Uterus (tissue), 2 donors: Measurements from ENCODE around the gene LHFPL4.

Experiments
- POLR2A ChIP-seq, 2 donors: fragments of 450-650 bp; IDR thresholded peaks; one replicate each; pipeline ENCODE4 v1.6.1; 2016; ENCODE audit warnings: antibody characterized with exemption in 2 of 2, mild to moderate bottlenecking in 1 of 2, moderate library complexity in 1 of 2
- TF ChIP-seq, protein P1 (sequence below), 4 experiments: fragments of 200-600 bp in 2 of 4; fragments of 450-650 bp in 2 of 4; sonication (generic) in 2 of 4; IDR thresholded peaks; one replicate each; pipeline ENCODE4 v1.5.1; 2016 to 2019; ENCODE audit warnings: antibody characterized with exemption in 4 of 4, mild to moderate bottlenecking in 2 of 4, moderate library complexity in 1 of 4

DNA sequence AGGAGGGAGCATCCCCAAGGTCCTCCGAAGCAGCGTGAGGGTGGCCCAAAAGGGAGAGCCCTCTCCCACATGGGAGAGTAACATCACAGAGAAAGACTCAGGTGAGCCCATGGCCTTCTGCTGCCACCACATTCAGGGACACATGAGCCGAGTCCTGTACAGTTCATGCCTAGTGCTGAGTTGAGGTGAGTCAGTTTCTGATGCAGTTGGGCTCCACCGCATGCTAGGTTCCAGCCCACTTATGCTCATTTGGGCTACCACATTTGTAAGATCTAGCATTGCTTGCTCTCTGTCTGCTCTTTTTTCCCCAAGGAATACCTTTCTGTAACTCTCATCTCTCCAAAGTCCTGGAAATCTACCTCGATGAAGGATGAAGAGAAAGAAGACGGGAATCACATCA, 79.1 kb downstream of the LHFPL4 start:
- TF ChIP-seq, protein P1, sequence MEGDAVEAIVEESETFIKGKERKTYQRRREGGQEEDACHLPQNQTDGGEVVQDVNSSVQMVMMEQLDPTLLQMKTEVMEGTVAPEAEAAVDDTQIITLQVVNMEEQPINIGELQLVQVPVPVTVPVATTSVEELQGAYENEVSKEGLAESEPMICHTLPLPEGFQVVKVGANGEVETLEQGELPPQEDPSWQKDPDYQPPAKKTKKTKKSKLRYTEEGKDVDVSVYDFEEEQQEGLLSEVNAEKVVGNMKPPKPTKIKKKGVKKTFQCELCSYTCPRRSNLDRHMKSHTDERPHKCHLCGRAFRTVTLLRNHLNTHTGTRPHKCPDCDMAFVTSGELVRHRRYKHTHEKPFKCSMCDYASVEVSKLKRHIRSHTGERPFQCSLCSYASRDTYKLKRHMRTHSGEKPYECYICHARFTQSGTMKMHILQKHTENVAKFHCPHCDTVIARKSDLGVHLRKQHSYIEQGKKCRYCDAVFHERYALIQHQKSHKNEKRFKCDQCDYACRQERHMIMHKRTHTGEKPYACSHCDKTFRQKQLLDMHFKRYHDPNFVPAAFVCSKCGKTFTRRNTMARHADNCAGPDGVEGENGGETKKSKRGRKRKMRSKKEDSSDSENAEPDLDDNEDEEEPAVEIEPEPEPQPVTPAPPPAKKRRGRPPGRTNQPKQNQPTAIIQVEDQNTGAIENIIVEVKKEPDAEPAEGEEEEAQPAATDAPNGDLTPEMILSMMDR (IDR thresholded peaks at IDR 0.05), result no peak
- TF ChIP-seq POLR2A (IDR thresholded peaks at IDR 0.05), result no peak
